IMR-90 (cell line): ENCODE measurements around the gene PITHD1. TPM values are rescaled to one million over a fixed set of nuclear protein-coding genes. Genes with fewer than 3 reads are reported as not detected.
A peak's percentile ranks its signal among the peaks of the same experiment; 100 is the strongest.

Experiments used
- ATAC-seq: fragments of 200-7000 bp; cut with Tn5 transposase; 2 replicates; pipeline ENCODE4 v1.9.1; 2020; ENCODE audit warnings: low read depth, mild to moderate bottlenecking, moderate library complexity
- BruUV-seq: library from RNA; stranded (reverse); fragments of 400-500 nt; replicated peaks from 2 replicates; lab custom pipeline; 2021; lab: Mats Ljungman, UMichigan
- CTCF ChIA-PET: fragments of 300-600 bp; formaldehyde crosslinking; extraction: SDS; loops from one replicate; lab custom pipeline; 2021; ENCODE audit warnings: antibody characterized with exemption; lab: Yijun Ruan, JAX
- POLR2A ChIA-PET: fragments of 300-600 bp; sonication (Branson Sonifier 250); formaldehyde crosslinking; loops from one replicate; lab custom pipeline; 2022; ENCODE audit warnings: antibody characterized with exemption; ENCODE audit not compliant: unreplicated experiment; lab: Charles Lee
- DNase-seq: peaks from one replicate; pipeline ENCODE4 v3.0.0; 2013
- H2AFZ ChIP-seq: replicated peaks from 2 replicates; pipeline ENCODE3; 2013; ENCODE audit warnings: low read length, mild to moderate bottlenecking; ENCODE audit not compliant: poor library complexity
- H2AK5ac ChIP-seq: 2 replicates; pipeline ENCODE4 v1.6.1; 2013; ENCODE audit warnings: low read depth, low read length, inconsistent platforms
- H2AK9ac ChIP-seq: replicated peaks from 2 replicates; pipeline ENCODE3; 2013; ENCODE audit warnings: mild to moderate bottlenecking, low read depth, low read length, moderate library complexity; ENCODE audit not compliant: poor library complexity
- H2BK120ac ChIP-seq: 2 replicates; pipeline ENCODE4 v1.6.1; 2013; ENCODE audit warnings: low read depth, low read length, inconsistent platforms
- H2BK15ac ChIP-seq: 3 replicates; pipeline ENCODE4 v1.6.1; 2013; ENCODE audit warnings: low read depth, low read length, inconsistent platforms
- H2BK20ac ChIP-seq: 2 replicates; pipeline ENCODE4 v1.6.1; 2013; ENCODE audit warnings: low read depth, mild to moderate bottlenecking, inconsistent platforms, low read length, moderate library complexity
- H2BK5ac ChIP-seq: 2 replicates; pipeline ENCODE4 v1.6.1; 2013; ENCODE audit warnings: mild to moderate bottlenecking, low read depth, low read length, inconsistent platforms; ENCODE audit not compliant: poor library complexity, severe bottlenecking
- H3K14ac ChIP-seq: replicated peaks from 2 replicates; pipeline ENCODE4 v1.6.1; 2013; ENCODE audit warnings: low read depth, low read length, inconsistent platforms
- H3K18ac ChIP-seq: 2 replicates; pipeline ENCODE4 v1.6.1; 2013; ENCODE audit warnings: low read depth, low read length, control low read depth
- H3K23ac ChIP-seq: 2 replicates; pipeline ENCODE4 v1.6.1; 2013; ENCODE audit warnings: low read depth, low read length, inconsistent platforms
- H3K27ac ChIP-seq: 2 replicates; pipeline ENCODE4 v1.5.1; 2013; ENCODE audit warnings: mild to moderate bottlenecking, control low read depth, low read length; ENCODE audit not compliant: insufficient read depth
- H3K27me3 ChIP-seq: 2 replicates; pipeline ENCODE4 v1.6.1; 2013; ENCODE audit warnings: low read length; ENCODE audit not compliant: control insufficient read depth, insufficient read depth
- H3K36me3 ChIP-seq: 2 replicates; pipeline ENCODE4 v1.6.1; 2013; ENCODE audit warnings: low read length, mixed read lengths; ENCODE audit not compliant: control insufficient read depth, insufficient read depth
- H3K4ac ChIP-seq: 2 replicates; pipeline ENCODE4 v1.6.1; 2013; ENCODE audit warnings: low read depth, low read length, inconsistent platforms
- H3K4me1 ChIP-seq: 2 replicates; pipeline ENCODE4 v1.6.1; 2013; ENCODE audit warnings: low read length, mixed read lengths; ENCODE audit not compliant: control insufficient read depth, insufficient read depth
- H3K4me2 ChIP-seq: 2 replicates; pipeline ENCODE4 v1.6.1; 2013; ENCODE audit warnings: low read depth, mild to moderate bottlenecking, control low read depth, low read length, moderate library complexity
- H3K4me3 ChIP-seq: 2 replicates; pipeline ENCODE4 v1.5.1; 2013; ENCODE audit warnings: low read depth, mild to moderate bottlenecking, control low read depth, low read length, moderate library complexity; ENCODE audit not compliant: insufficient read depth
- H3K56ac ChIP-seq: 2 replicates; pipeline ENCODE4 v1.6.1; 2013; ENCODE audit warnings: low read length, inconsistent platforms; ENCODE audit not compliant: insufficient read depth; ENCODE audit errors: extremely low read depth
- H3K79me1 ChIP-seq, 2 experiments: 2 replicates each; pipeline ENCODE4 v1.6.1; 2013; ENCODE audit warnings: low read length in 2 of 2, inconsistent platforms in 1 of 2, low read depth in 1 of 2
- H3K9ac ChIP-seq: 2 replicates; pipeline ENCODE4 v1.6.1; 2013; ENCODE audit warnings: low read depth, low read length, control low read depth
- H3K9me1 ChIP-seq: 2 replicates; pipeline ENCODE4 v1.6.1; 2013; ENCODE audit warnings: low read length, inconsistent platforms; ENCODE audit not compliant: insufficient read depth
- H3K9me3 ChIP-seq: 2 replicates; pipeline ENCODE4 v1.6.1; 2013; ENCODE audit warnings: low read length; ENCODE audit not compliant: control insufficient read depth, insufficient read depth
- H4K20me1 ChIP-seq: 2 replicates; pipeline ENCODE4 v1.6.1; 2013; ENCODE audit warnings: low read length, inconsistent platforms; ENCODE audit not compliant: insufficient read depth
- H4K5ac ChIP-seq: 2 replicates; pipeline ENCODE4 v1.6.1; 2013; ENCODE audit warnings: mild to moderate bottlenecking, low read depth, low read length, control low read depth
- H4K8ac ChIP-seq, 2 experiments: 2 replicates each; pipeline ENCODE4 v1.6.1; 2013; ENCODE audit warnings: low read depth in 2 of 2, low read length in 2 of 2, control low read depth in 1 of 2, inconsistent platforms in 1 of 2
- H4K91ac ChIP-seq: 2 replicates; pipeline ENCODE4 v1.6.1; 2013; ENCODE audit warnings: low read depth, low read length, inconsistent platforms; ENCODE audit not compliant: insufficient read depth
- BHLHE40 ChIP-seq: fragments of 150-350 bp; IDR thresholded peaks from 2 replicates; pipeline ENCODE4 v1.6.1; 2016; ENCODE audit warnings: mild to moderate bottlenecking, low read depth, low read length
- CEBPB ChIP-seq: IDR thresholded peaks from 2 replicates; pipeline ENCODE4 v1.6.1; 2012; ENCODE audit warnings: low read depth, low read length, improper control_type of control experiment
- CHD1 ChIP-seq: IDR thresholded peaks from 2 replicates; pipeline ENCODE4 v1.6.1; 2012; ENCODE audit warnings: low read depth, low read length, improper control_type of control experiment
- FOS ChIP-seq: fragments of 150-350 bp; IDR thresholded peaks from 2 replicates; pipeline ENCODE4 v1.6.1; 2016; ENCODE audit warnings: low read depth, low read length
- MAFK ChIP-seq: IDR thresholded peaks from 2 replicates; pipeline ENCODE4 v1.6.1; 2012; ENCODE audit warnings: low read depth, low read length, improper control_type of control experiment
- MAZ ChIP-seq: IDR thresholded peaks from 2 replicates; pipeline ENCODE4 v1.6.1; 2012; ENCODE audit warnings: low read depth, mild to moderate bottlenecking, low read length, improper control_type of control experiment, moderate library complexity, borderline replicate concordance
- MXI1 ChIP-seq: IDR thresholded peaks from 2 replicates; pipeline ENCODE4 v1.6.1; 2012; ENCODE audit warnings: low read depth, mild to moderate bottlenecking, low read length, moderate library complexity, borderline replicate concordance
- NFE2L2 ChIP-seq: fragments of 150-350 bp; IDR thresholded peaks from 2 replicates; pipeline ENCODE4 v1.6.1; 2016; ENCODE audit warnings: low read depth, mild to moderate bottlenecking, low read length
- POLR2A ChIP-seq: IDR thresholded peaks from 2 replicates; pipeline ENCODE4 v1.6.1; 2012; ENCODE audit warnings: mild to moderate bottlenecking, low read depth, low read length
- RAD21 ChIP-seq: IDR thresholded peaks from 2 replicates; pipeline ENCODE4 v1.6.1; 2012; ENCODE audit warnings: low read length, improper control_type of control experiment
- RCOR1 ChIP-seq: IDR thresholded peaks from 2 replicates; pipeline ENCODE4 v1.6.1; 2012; ENCODE audit warnings: mild to moderate bottlenecking, low read length, improper control_type of control experiment; ENCODE audit not compliant: insufficient replicate concordance
- RFX5 ChIP-seq: IDR thresholded peaks from 2 replicates; pipeline ENCODE4 v1.8.0; 2012; ENCODE audit warnings: low read depth, mild to moderate bottlenecking, low read length, moderate library complexity
- SMC3 ChIP-seq: fragments of 150-350 bp; IDR thresholded peaks from 2 replicates; pipeline ENCODE4 v1.6.1; 2016; ENCODE audit warnings: low read depth, mild to moderate bottlenecking, antibody characterized with exemption, low read length, moderate library complexity
- WGBS, 2 experiments: methylation state at CpG; one replicate each; pipeline versions ENCODE4 v1.1.5 to v1.1.7; 2013; ENCODE audit warnings: missing lambda C conversion rate in 2 of 2; ENCODE audit not compliant: insufficient read length in 1 of 2; ENCODE audit errors: extremely low coverage in 2 of 2; 5-methylcytosine and 5-hydroxymethylcytosine counted together
- dilution Hi-C: fragments of 300-500 bp; cut with HindIII; formaldehyde crosslinking; loops from one replicate; pipeline ENCODE4 v1.14.3; 2018; ENCODE audit warnings: low sequenced_read_pairs; ENCODE audit not compliant: unreplicated experiment
- in situ Hi-C: fragments of 300-500 bp; cut with MboI; formaldehyde crosslinking; loops from 3 replicates; pipeline ENCODE4 v1.14.3; 2019; ENCODE audit warnings: low sequenced_read_pairs, inconsistent platforms, mixed read lengths
- intact Hi-C: fragments of 100-400 bp; cut with micrococcal nuclease; formaldehyde crosslinking; loops from 2 replicates; pipeline ENCODE4 v1.10.0; 2022
- polyA plus RNA-seq, 3 experiments: library from polyadenylated mRNA; depleted of rRNA; stranded (reverse); fragments of >200 nt; gene quantifications; 2 replicates each; pipeline ENCODE4 v1.2.3, GENCODE V29; 2012; ENCODE audit warnings: low replicate concordance in 1 of 3
- total RNA-seq: library from RNA; depleted of rRNA; stranded (reverse); fragments of >200 nt; gene quantifications from 2 replicates; pipeline ENCODE4 v1.2.3, GENCODE V29; 2012
- TF ChIP-seq, protein P1 (sequence below): fragments of 150-350 bp; IDR thresholded peaks from 2 replicates; pipeline ENCODE4 v1.6.1; 2017; ENCODE audit warnings: mild to moderate bottlenecking, antibody characterized with exemption, low read length, low read depth
- TF ChIP-seq, protein P2 (sequence below): fragments of 150-350 bp; IDR thresholded peaks from 2 replicates; pipeline ENCODE4 v1.6.1; 2016; ENCODE audit warnings: low read depth, mild to moderate bottlenecking, low read length, moderate library complexity, borderline replicate concordance
- TF ChIP-seq, protein P3 (sequence below): conservative IDR thresholded peaks from 2 replicates; pipeline ENCODE4 v1.5.1; 2012; ENCODE audit warnings: mild to moderate bottlenecking, low read depth, low read length, improper control_type of control experiment

PITHD1 gene
- total and polyA plus RNA-seq, 2 of the 4 experiments (the other 2 are of a cell fraction) = 23.8 to 32.0 TPM

DNA sequence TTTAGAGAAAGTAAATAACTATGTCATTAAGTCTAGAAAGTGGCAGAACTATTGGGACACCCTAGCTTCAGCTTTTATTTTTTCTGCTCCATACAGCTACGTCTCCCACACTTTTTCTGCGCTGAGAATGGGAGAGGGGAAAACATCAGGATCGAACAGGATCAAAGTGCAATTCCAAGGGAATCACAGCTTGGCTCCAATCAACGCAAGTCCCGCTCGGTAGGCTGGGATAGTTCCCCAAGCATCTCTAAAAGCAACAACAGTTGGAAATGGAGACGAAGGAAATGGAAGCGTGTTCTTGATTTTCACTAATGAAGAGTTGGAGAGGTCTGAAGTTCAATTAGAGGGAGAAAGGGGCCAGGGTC lies 46.5 kb downstream of the PITHD1 start:
- Histone ChIP-seq H2AK9ac (peak overlapping the region; percentile 97), H3K4me1 (peaks cover 3% of the 10 kb centered on the region), H4K20me1 (no peaks in the 10 kb centered on the region), H4K91ac (peak overlapping the region; percentile 68), H3K36me3 (no peaks in the 10 kb centered on the region), H3K4me2 (peak overlapping the region; percentile 89), H3K27me3 (no peaks in the 10 kb centered on the region), H3K79me1 (peaks cover 14 to 17% of the 10 kb centered on the region in 2 experiments), H3K14ac (peak overlapping the region; percentile 98), H4K5ac (peak overlapping the region; percentile 99), H2AFZ (peak overlapping the region; percentile 96), H3K9ac (peak overlapping the region; percentile 99), H3K4me3 (peak overlapping the region; percentile 99), H2BK20ac (no peak overlapping the region), H3K23ac (peak overlapping the region; percentile 6; the same call in 1 of the 2 replicates), H2BK120ac (peak overlapping the region; percentile 36), H3K27ac (peak overlapping the region; percentile 99), H3K9me1 (peaks cover 4% of the 10 kb centered on the region), H2BK5ac (peak overlapping the region; percentile 91), H4K8ac (peak overlapping the region; percentile 96 to 100), H2BK15ac (peak overlapping the region; percentile 45; the same call in 1 of the 3 replicates), H3K56ac (peak overlapping the region; percentile 80), H2AK5ac (peak overlapping the region; percentile 31), H3K18ac (peak overlapping the region; percentile 90), H3K4ac (peak overlapping the region; percentile 57), H3K9me3 (no peaks in the 10 kb centered on the region)
- ChIA-PET POLR2A (interaction anchor here (0.5 to 0.6 kb wide), 2 partner anchors 22 to 35 kb away, joined by 3 read pairs; no protein-coding TSS in a partner anchor), CTCF (no interaction called here)
- no CpG with 5 or more reads among the region's 8 CpGs for WGBS, 2 experiments
- DNase-seq (no peak), ATAC-seq (no peak; the same call in 1 of the 2 replicates)
- TF ChIP-seq RAD21 (no peak), CEBPB (no peak), NFE2L2 (no peak), SMC3 (no peak), RFX5 (no peak), RCOR1 (no peak), POLR2A (no peak), MAFK (no peak), BHLHE40 (no peak), MXI1 (no peak), FOS (no peak), CHD1 (no peak), MAZ (no peak)
- TF ChIP-seq, protein P1, sequence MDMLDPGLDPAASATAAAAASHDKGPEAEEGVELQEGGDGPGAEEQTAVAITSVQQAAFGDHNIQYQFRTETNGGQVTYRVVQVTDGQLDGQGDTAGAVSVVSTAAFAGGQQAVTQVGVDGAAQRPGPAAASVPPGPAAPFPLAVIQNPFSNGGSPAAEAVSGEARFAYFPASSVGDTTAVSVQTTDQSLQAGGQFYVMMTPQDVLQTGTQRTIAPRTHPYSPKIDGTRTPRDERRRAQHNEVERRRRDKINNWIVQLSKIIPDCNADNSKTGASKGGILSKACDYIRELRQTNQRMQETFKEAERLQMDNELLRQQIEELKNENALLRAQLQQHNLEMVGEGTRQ = no peak
- TF ChIP-seq, protein P2, sequence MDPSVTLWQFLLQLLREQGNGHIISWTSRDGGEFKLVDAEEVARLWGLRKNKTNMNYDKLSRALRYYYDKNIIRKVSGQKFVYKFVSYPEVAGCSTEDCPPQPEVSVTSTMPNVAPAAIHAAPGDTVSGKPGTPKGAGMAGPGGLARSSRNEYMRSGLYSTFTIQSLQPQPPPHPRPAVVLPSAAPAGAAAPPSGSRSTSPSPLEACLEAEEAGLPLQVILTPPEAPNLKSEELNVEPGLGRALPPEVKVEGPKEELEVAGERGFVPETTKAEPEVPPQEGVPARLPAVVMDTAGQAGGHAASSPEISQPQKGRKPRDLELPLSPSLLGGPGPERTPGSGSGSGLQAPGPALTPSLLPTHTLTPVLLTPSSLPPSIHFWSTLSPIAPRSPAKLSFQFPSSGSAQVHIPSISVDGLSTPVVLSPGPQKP = no peak
- TF ChIP-seq, protein P3, sequence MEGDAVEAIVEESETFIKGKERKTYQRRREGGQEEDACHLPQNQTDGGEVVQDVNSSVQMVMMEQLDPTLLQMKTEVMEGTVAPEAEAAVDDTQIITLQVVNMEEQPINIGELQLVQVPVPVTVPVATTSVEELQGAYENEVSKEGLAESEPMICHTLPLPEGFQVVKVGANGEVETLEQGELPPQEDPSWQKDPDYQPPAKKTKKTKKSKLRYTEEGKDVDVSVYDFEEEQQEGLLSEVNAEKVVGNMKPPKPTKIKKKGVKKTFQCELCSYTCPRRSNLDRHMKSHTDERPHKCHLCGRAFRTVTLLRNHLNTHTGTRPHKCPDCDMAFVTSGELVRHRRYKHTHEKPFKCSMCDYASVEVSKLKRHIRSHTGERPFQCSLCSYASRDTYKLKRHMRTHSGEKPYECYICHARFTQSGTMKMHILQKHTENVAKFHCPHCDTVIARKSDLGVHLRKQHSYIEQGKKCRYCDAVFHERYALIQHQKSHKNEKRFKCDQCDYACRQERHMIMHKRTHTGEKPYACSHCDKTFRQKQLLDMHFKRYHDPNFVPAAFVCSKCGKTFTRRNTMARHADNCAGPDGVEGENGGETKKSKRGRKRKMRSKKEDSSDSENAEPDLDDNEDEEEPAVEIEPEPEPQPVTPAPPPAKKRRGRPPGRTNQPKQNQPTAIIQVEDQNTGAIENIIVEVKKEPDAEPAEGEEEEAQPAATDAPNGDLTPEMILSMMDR = no peak
- in situ Hi-C loops (no loop called here), dilution Hi-C loops (no loop called here), intact Hi-C loops (no loop called here)
- BruUV-seq = no TSS peak
